PC-3 (cell line): ENCODE data around the gene AFF4. TPM values are rescaled to one million over a fixed set of nuclear protein-coding genes. Genes with fewer than 3 reads are reported as not detected.
"Not testable (repeated sequence)": the region's sequence is repeated elsewhere in the genome, so short reads cannot be mapped to it uniquely, and the experiment has no call there.

Source experiments
- ATAC-seq: fragments of 200-7000 bp; cut with Tn5 transposase; 2 replicates; pipeline ENCODE4 v1.9.1; 2020; ENCODE audit warnings: mild to moderate bottlenecking, moderate library complexity
- BruUV-seq: library from RNA; stranded (reverse); fragments of 400-500 nt; replicated peaks from 2 replicates; lab custom pipeline; 2021; lab: Mats Ljungman, UMichigan
- CTCF ChIA-PET: fragments of 300-600 bp; sonication (Branson Sonifier 250); formaldehyde crosslinking; loops from one replicate; lab custom pipeline; 2022; ENCODE audit warnings: antibody characterized with exemption; lab: Charles Lee
- POLR2A ChIA-PET: fragments of 300-600 bp; sonication (Branson Sonifier 250); formaldehyde crosslinking; loops from one replicate; lab custom pipeline; 2022; ENCODE audit warnings: antibody characterized with exemption; ENCODE audit not compliant: unreplicated experiment; lab: Charles Lee
- DNase-seq: peaks from one replicate; pipeline ENCODE4 v3.0.0-alpha.2; 2015
- H2AFZ ChIP-seq: fragments of 300-600 bp; sonication (generic); 2 replicates; pipeline ENCODE4 v1.6.0; 2016; ENCODE audit warnings: antibody characterized with exemption, low read length
- H3F3A ChIP-seq: fragments of 300-600 bp; sonication (generic); one replicate; pipeline ENCODE4 v1.6.0; 2017; ENCODE audit warnings: antibody characterized with exemption, low read length, control low read depth, mild to moderate bottlenecking; ENCODE audit not compliant: unreplicated experiment
- H3K27ac ChIP-seq: fragments of 300-600 bp; sonication (generic); 2 replicates; pipeline ENCODE4 v1.5.1; 2016; ENCODE audit warnings: mild to moderate bottlenecking, low read length
- H3K27me3 ChIP-seq: fragments of 300-600 bp; sonication (generic); 2 replicates; pipeline ENCODE4 v1.6.1; 2016; ENCODE audit warnings: low read length, mixed read lengths
- H3K36me3 ChIP-seq: fragments of 300-600 bp; sonication (generic); 2 replicates; pipeline ENCODE4 v1.6.1; 2016; ENCODE audit warnings: low read depth, mixed run types, low read length, mixed read lengths
- H3K4me1 ChIP-seq: fragments of 300-600 bp; sonication (generic); 2 replicates; pipeline ENCODE4 v1.5.1; 2016; ENCODE audit warnings: low read length; ENCODE audit not compliant: insufficient read depth
- H3K4me2 ChIP-seq: fragments of 300-600 bp; sonication (generic); 2 replicates; pipeline ENCODE4 v1.6.0; 2016; ENCODE audit warnings: low read length
- H3K4me3 ChIP-seq: fragments of 300-600 bp; sonication (generic); 2 replicates; pipeline ENCODE4 v1.5.1; 2016; ENCODE audit warnings: mild to moderate bottlenecking, low read length, mixed read lengths
- H3K79me2 ChIP-seq: fragments of 300-600 bp; sonication (generic); 2 replicates; pipeline ENCODE4 v1.6.1; 2017; ENCODE audit warnings: low read length, mixed read lengths
- H3K9ac ChIP-seq: fragments of 300-600 bp; sonication (generic); 2 replicates; pipeline ENCODE4 v1.6.0; 2016; ENCODE audit warnings: mild to moderate bottlenecking, low read length
- H3K9me2 ChIP-seq: fragments of 300-600 bp; sonication (generic); replicated peaks from 2 replicates; pipeline ENCODE4 v1.6.1; 2016; ENCODE audit warnings: mixed run types, low read length, mixed read lengths
- H3K9me3 ChIP-seq: fragments of 300-600 bp; sonication (generic); 2 replicates; pipeline ENCODE4 v1.6.1; 2016; ENCODE audit warnings: low read length, mixed read lengths
- H4K20me1 ChIP-seq: fragments of 300-600 bp; sonication (generic); 2 replicates; pipeline ENCODE4 v1.6.1; 2016; ENCODE audit warnings: low read length, mixed read lengths
- CTCF ChIP-seq: fragments of 300-600 bp; sonication (generic); conservative IDR thresholded peaks from 2 replicates; pipeline ENCODE4 v1.5.1; 2017; ENCODE audit warnings: antibody characterized with exemption, low read depth, mild to moderate bottlenecking, low read length
- EZH2 ChIP-seq: fragments of 300-600 bp; sonication (generic); IDR thresholded peaks from one replicate; pipeline ENCODE4 v1.6.1; 2017; ENCODE audit warnings: antibody characterized with exemption, mild to moderate bottlenecking, low read length; ENCODE audit not compliant: unreplicated experiment
- EZH2phosphoT487 ChIP-seq: fragments of 300-600 bp; sonication (generic); IDR thresholded peaks from 2 replicates; pipeline ENCODE4 v1.6.1; 2018; ENCODE audit warnings: mild to moderate bottlenecking, antibody characterized with exemption, low read length, borderline replicate concordance
- intact Hi-C: fragments of 100-400 bp; cut with micrococcal nuclease; formaldehyde crosslinking; loops from 2 replicates; pipeline ENCODE4 v1.9.0; 2023
- total RNA-seq: library from RNA; depleted of rRNA; stranded (reverse); fragments of >200 nt; gene quantifications from 2 replicates; pipeline ENCODE4 v1.2.3, GENCODE V29; 2014

Gene AFF4
- total RNA-seq, 1 experiment from 2014 or later, result 23.5 TPM

GRCh38 chr5:132996307-132996706, 32.9 kb upstream of the AFF4 start:
- Histone ChIP-seq H3F3A (no peaks in the 10 kb centered on the region), H3K4me2 (no peak overlapping the region), H3K36me3 (no peaks in the 10 kb centered on the region), H3K4me1 (no peaks in the 10 kb centered on the region), H3K27ac (no peak overlapping the region), H4K20me1 (no peaks in the 10 kb centered on the region), H3K4me3 (no peak overlapping the region), H3K9me2 (no peaks in the 10 kb centered on the region), H3K79me2 (no peaks in the 10 kb centered on the region), H2AFZ (no peak overlapping the region), H3K27me3 (no peaks in the 10 kb centered on the region), H3K9me3 (no peaks in the 10 kb centered on the region), H3K9ac (no peak overlapping the region)
- CTCF ChIA-PET, result no interaction called here
- DNase-seq (no peak), ATAC-seq (no peak)
- POLR2A ChIA-PET, result no interaction called here
- TF ChIP-seq EZH2phosphoT487 (no peak), EZH2 (no peak), CTCF (no peak)
- intact Hi-C loops, result no loop called here
- no TSS peak for BruUV-seq

GRCh38 chr5:132987531-132988408, 24.3 kb upstream of the AFF4 start:
- no peaks in the 10 kb centered on the region for H3K36me3 ChIP-seq
- no peak overlapping the region for H2AFZ ChIP-seq
- no peaks in the 10 kb centered on the region for H3K27me3 ChIP-seq
- H3K27ac ChIP-seq, result no peak overlapping the region
- H3K4me3 ChIP-seq, result no peak overlapping the region
- H3K9me3 ChIP-seq, result no peaks in the 10 kb centered on the region
- BruUV-seq, result no TSS peak
- no peaks in the 10 kb centered on the region for H3K9me2 ChIP-seq
- H4K20me1 ChIP-seq, result no peaks in the 10 kb centered on the region
- no peaks in the 10 kb centered on the region for H3K4me1 ChIP-seq
- intact Hi-C loops, result no loop called here
- POLR2A ChIA-PET, result no interaction called here
- no peaks in the 10 kb centered on the region for H3F3A ChIP-seq
- ATAC-seq, result no peak
- H3K9ac ChIP-seq, result no peak overlapping the region
- DNase-seq, result no peak
- CTCF ChIA-PET, result no interaction called here
- no peak overlapping the region for H3K4me2 ChIP-seq
- TF ChIP-seq CTCF (no peak), EZH2 (no peak), EZH2phosphoT487 (no peak)
- no peaks in the 10 kb centered on the region for H3K79me2 ChIP-seq

GRCh38 chr5:132982971-132983370, 19.5 kb upstream of the AFF4 start:
- H2AFZ ChIP-seq, H3K9ac ChIP-seq, H4K20me1 ChIP-seq, DNase-seq, POLR2A ChIA-PET, H3K4me2 ChIP-seq, ATAC-seq, intact Hi-C loops, H3K79me2 ChIP-seq, H3K36me3 ChIP-seq, H3F3A ChIP-seq, H3K4me1 ChIP-seq, BruUV-seq, H3K4me3 ChIP-seq, CTCF ChIA-PET, H3K27me3 ChIP-seq, H3K9me2 ChIP-seq, H3K9me3 ChIP-seq, H3K27ac ChIP-seq: not testable (repeated sequence)
